Sigmoid colon (tissue), 7 donors: Measurements from ENCODE around the gene CAPN1. TPM values are rescaled to one million over a fixed set of nuclear protein-coding genes. Genes with fewer than 3 reads are reported as not detected.
A peak's percentile ranks its signal among the peaks of the same experiment; 100 is the strongest.

Experiments
- DNase-seq: peaks from one replicate; pipeline ENCODE4 v3.0.0-alpha.2; 2019
- H3K27ac ChIP-seq, 4 donors: fragments of 200-600 bp; sonication (generic); one replicate each; pipeline ENCODE4 v1.5.1; 2016 to 2019; ENCODE audit warnings: mild to moderate bottlenecking in 1 of 4
- H3K27me3 ChIP-seq, 3 donors: fragments of 200-600 bp; sonication (generic); one replicate each; pipeline ENCODE4 v1.5.1; 2019; ENCODE audit warnings: mild to moderate bottlenecking in 1 of 3
- H3K36me3 ChIP-seq, 4 donors: fragments of 200-600 bp; sonication (generic); one replicate each; pipeline ENCODE4 v1.5.1; 2016 to 2019
- H3K4me1 ChIP-seq, 4 donors: fragments of 200-600 bp; sonication (generic); one replicate each; pipeline ENCODE4 v1.5.1; 2017 to 2019
- H3K4me3 ChIP-seq, 4 donors: fragments of 200-600 bp; sonication (generic); one replicate each; pipeline ENCODE4 v1.5.1; 2017 to 2019; ENCODE audit warnings: mild to moderate bottlenecking in 2 of 4, moderate library complexity in 1 of 4
- H3K9me3 ChIP-seq, 4 donors: fragments of 200-600 bp in 3 of 4; sonication (generic) in 3 of 4; one replicate each; pipeline versions ENCODE4 v1.5.1 to v1.6.1; 2013 to 2019
- EP300 ChIP-seq, 4 donors: sonication (generic); formaldehyde crosslinking; IDR thresholded peaks; one replicate each; pipeline ENCODE4 v1.6.1; 2017; ENCODE audit warnings: antibody characterized with exemption in 4 of 4
- POLR2A ChIP-seq, 2 donors: fragments of 450-650 bp; IDR thresholded peaks; one replicate each; pipeline ENCODE4 v1.6.1; 2016; ENCODE audit warnings: antibody characterized with exemption in 2 of 2, mild to moderate bottlenecking in 2 of 2, moderate library complexity in 2 of 2
- POLR2AphosphoS5 ChIP-seq, 4 donors: sonication (generic); formaldehyde crosslinking; IDR thresholded peaks; one replicate each; pipeline ENCODE4 v1.6.1; 2017; ENCODE audit warnings: antibody characterized with exemption in 4 of 4
- WGBS, 2 donors: extraction: QIAGEN DNeasy Blood & Tissue Kit; methylation state at CpG; one replicate each; pipeline ENCODE4 v1.1.7; 2013; 5-methylcytosine and 5-hydroxymethylcytosine counted together
- intact Hi-C: fragments of 100-400 bp; cut with DNase I; formaldehyde crosslinking; loops from one replicate; pipeline ENCODE4 v1.15.1; 2023
- polyA plus RNA-seq, 3 donors: library from polyadenylated mRNA; stranded (reverse); fragments of 200-250 nt; gene quantifications; one replicate each; pipeline ENCODE4 v1.2.3, GENCODE V29; 2013
- total RNA-seq, 4 donors: library from RNA; depleted of rRNA; stranded (reverse); fragments of >200 nt; gene quantifications; one replicate each; pipeline ENCODE4 v1.1.0, GENCODE V29; 2016
- TF ChIP-seq, protein P1 (sequence below), 4 experiments: fragments of 450-650 bp in 3 of 4; fragments of 200-600 bp in 1 of 4; IDR thresholded peaks; one replicate each; pipeline ENCODE4 v1.5.1; 2016 to 2019; ENCODE audit warnings: antibody characterized with exemption in 4 of 4, mild to moderate bottlenecking in 3 of 4, moderate library complexity in 2 of 4
- donor health status: healthy with polysubstance abuse.
- donor health status: Bipolar disorder and iron deficiency.
- donor health status: healthy.

CAPN1 gene
- total and polyA plus RNA-seq, 7 donors = 84.5 to 245 (median 156) TPM

DNA sequence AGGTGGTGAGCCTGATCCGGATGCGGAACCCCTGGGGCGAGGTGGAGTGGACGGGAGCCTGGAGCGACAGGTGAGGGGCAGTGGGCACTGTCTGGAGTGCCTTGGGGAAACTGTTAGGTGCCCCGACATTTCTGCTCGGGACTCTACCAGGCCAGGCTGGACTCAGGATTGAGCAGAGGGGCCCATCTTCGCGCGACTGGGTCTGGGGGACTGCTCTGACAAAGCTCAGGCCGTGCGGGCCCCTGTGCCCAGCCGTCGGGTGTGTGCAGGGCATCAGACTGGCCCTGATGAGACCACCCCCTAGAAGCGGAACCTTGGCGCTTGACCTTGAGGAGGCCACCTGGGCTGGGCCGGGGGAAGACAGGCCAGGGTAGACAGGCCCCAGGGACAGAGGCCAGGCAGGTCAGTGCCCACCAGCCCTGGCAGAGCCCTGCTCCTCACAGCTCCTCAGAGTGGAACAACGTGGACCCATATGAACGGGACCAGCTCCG, 6.3 kb downstream of the CAPN1 start:
- H3K27me3 ChIP-seq = no peaks in the 10 kb centered on the region
- H3K36me3 ChIP-seq = peaks cover 6 to 87% (median 49%) of the 10 kb centered on the region in 4 donors
- no peak overlapping the region for H3K4me3 ChIP-seq
- intact Hi-C loops = no loop called here
- no peak for TF ChIP-seq EP300 (IDR thresholded peaks at IDR 0.05)
- no peak for TF ChIP-seq POLR2AphosphoS5 (IDR thresholded peaks at IDR 0.05)
- TF ChIP-seq, protein P1, sequence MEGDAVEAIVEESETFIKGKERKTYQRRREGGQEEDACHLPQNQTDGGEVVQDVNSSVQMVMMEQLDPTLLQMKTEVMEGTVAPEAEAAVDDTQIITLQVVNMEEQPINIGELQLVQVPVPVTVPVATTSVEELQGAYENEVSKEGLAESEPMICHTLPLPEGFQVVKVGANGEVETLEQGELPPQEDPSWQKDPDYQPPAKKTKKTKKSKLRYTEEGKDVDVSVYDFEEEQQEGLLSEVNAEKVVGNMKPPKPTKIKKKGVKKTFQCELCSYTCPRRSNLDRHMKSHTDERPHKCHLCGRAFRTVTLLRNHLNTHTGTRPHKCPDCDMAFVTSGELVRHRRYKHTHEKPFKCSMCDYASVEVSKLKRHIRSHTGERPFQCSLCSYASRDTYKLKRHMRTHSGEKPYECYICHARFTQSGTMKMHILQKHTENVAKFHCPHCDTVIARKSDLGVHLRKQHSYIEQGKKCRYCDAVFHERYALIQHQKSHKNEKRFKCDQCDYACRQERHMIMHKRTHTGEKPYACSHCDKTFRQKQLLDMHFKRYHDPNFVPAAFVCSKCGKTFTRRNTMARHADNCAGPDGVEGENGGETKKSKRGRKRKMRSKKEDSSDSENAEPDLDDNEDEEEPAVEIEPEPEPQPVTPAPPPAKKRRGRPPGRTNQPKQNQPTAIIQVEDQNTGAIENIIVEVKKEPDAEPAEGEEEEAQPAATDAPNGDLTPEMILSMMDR (IDR thresholded peaks at IDR 0.05) = no peak
- no peak for TF ChIP-seq POLR2A (IDR thresholded peaks at IDR 0.05)
- 95 to 96% methylated on average over 20 of the region's 20 CpGs for WGBS, 2 donors
- H3K27ac ChIP-seq = no peak overlapping the region
- DNase-seq = peak; percentile 58
- H3K4me1 ChIP-seq = peaks cover 0 to 11% (median 8%) of the 10 kb centered on the region in 4 donors
- no peaks in the 10 kb centered on the region for H3K9me3 ChIP-seq

DNA sequence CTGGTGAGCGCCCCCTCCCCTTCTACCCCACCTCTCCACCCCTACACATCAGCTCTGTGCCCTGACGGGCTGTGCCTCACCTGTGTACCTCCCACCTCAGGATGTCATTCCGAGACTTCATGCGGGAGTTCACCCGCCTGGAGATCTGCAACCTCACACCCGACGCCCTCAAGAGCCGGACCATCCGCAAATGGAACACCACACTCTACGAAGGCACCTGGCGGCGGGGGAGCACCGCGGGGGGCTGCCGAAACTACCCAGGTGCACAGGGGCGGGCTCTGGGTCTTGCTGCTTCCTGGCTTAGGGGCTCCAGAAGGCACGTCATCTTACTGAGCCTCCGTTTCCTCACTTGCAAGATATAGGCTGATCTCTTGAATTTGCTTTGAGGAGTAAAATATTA, 6.8 kb downstream of the CAPN1 start:
- WGBS, 2 donors = 96% methylated on average over 18 of the region's 18 CpGs
- no peak overlapping the region for H3K27ac ChIP-seq
- DNase-seq = peak; percentile 49
- H3K9me3 ChIP-seq = no peaks in the 10 kb centered on the region
- peaks cover 0 to 6% (median 3%) of the 10 kb centered on the region in 4 donors for H3K4me1 ChIP-seq
- TF ChIP-seq, protein P1 (IDR thresholded peaks at IDR 0.05) = no peak
- no peak for TF ChIP-seq EP300 (IDR thresholded peaks at IDR 0.05)
- TF ChIP-seq POLR2AphosphoS5 (IDR thresholded peaks at IDR 0.05) = no peak
- no peak for TF ChIP-seq POLR2A (IDR thresholded peaks at IDR 0.05)
- intact Hi-C loops = no loop called here
- no peak overlapping the region for H3K4me3 ChIP-seq
- peaks cover 6 to 91% (median 49%) of the 10 kb centered on the region in 4 donors for H3K36me3 ChIP-seq
- H3K27me3 ChIP-seq = no peaks in the 10 kb centered on the region

DNA sequence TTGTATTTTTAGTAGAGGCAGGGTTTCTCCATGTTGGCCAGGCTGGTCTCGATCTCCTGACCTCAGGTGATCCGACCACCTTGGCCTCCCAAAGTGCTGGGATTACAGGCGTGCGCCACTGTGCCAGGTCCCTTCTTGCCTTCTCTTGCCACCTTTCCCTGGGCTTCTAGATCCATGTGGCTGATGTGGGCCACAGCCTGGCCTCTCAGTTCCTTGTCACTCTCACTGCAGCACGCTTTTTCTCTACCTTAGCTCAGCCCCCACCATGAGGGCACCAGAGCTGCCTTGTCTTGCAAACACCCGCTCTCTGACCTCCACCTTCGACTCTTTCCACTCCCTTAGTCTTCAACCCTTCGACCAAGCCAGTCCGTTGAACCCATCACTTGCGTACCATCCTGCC, 7.5 kb downstream of the CAPN1 start:
- H3K27me3 ChIP-seq = no peaks in the 10 kb centered on the region
- H3K4me3 ChIP-seq = no peak overlapping the region
- peak; percentile 43 for DNase-seq
- H3K4me1 ChIP-seq = peaks cover 0 to 2% (median 0%) of the 10 kb centered on the region in 4 donors
- peaks cover 6 to 98% (median 49%) of the 10 kb centered on the region in 4 donors for H3K36me3 ChIP-seq
- WGBS, 2 donors = 85 to 88% methylated on average over 10 of the region's 10 CpGs
- intact Hi-C loops = no loop called here
- TF ChIP-seq POLR2A (IDR thresholded peaks at IDR 0.05) = no peak
- TF ChIP-seq POLR2AphosphoS5 (IDR thresholded peaks at IDR 0.05) = no peak
- TF ChIP-seq, protein P1 (IDR thresholded peaks at IDR 0.05) = no peak
- no peak for TF ChIP-seq EP300 (IDR thresholded peaks at IDR 0.05)
- H3K9me3 ChIP-seq = no peaks in the 10 kb centered on the region
- H3K27ac ChIP-seq = no peak overlapping the region

GRCh38 chr11:65194564-65194963, 12.8 kb downstream of the CAPN1 start:
- no peak overlapping the region for H3K27ac ChIP-seq
- H3K36me3 ChIP-seq = peaks cover 0 to 88% (median 18%) of the 10 kb centered on the region in 4 donors
- DNase-seq = no peak
- H3K4me1 ChIP-seq = no peaks in the 10 kb centered on the region
- H3K4me3 ChIP-seq = no peak overlapping the region
- TF ChIP-seq POLR2A (IDR thresholded peaks at IDR 0.05) (no peak), POLR2AphosphoS5 (IDR thresholded peaks at IDR 0.05) (no peak), EP300 (IDR thresholded peaks at IDR 0.05) (no peak)
- TF ChIP-seq, protein P1 (IDR thresholded peaks at IDR 0.05) = no peak
- 95 to 98% methylated on average over 2 of the region's 2 CpGs for WGBS, 2 donors
- no peaks in the 10 kb centered on the region for H3K9me3 ChIP-seq
- H3K27me3 ChIP-seq = no peaks in the 10 kb centered on the region
- intact Hi-C loops = no loop called here

DNA sequence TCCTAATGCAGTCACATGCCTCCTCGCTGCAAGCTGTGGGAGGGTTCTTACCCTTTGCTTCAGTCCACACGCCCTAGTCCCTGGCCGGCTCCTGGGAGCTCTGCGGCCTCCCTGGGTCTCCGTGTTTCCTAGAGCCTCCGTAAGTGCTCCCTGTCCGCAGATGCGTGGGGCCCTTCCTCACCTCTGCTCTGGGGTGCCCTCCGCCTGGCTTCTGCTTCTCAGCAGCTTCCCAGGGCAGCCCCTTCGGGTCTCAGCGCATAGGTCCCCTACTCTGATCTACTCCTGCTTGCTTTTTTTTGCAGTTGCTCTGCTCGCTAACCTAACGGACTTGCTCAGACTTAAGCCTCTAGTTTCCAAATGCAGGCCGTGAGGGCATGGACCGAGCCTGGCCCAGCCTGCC, 22.4 kb downstream of the CAPN1 start:
- H3K36me3 ChIP-seq = peaks cover 27 to 89% (median 49%) of the 10 kb centered on the region in 4 donors
- no peaks in the 10 kb centered on the region for H3K27me3 ChIP-seq
- intact Hi-C loops = loop anchor here (10.0 kb wide), 1 partner anchor 51 kb away; no protein-coding TSS in a partner anchor
- no peak overlapping the region for H3K27ac ChIP-seq
- no peaks in the 10 kb centered on the region for H3K9me3 ChIP-seq
- 96% methylated on average over 15 of the region's 15 CpGs for WGBS, 2 donors
- H3K4me1 ChIP-seq = no peaks in the 10 kb centered on the region
- DNase-seq = peak; percentile 48
- no peak for TF ChIP-seq EP300 (IDR thresholded peaks at IDR 0.05)
- TF ChIP-seq, protein P1 (IDR thresholded peaks at IDR 0.05) = no peak
- no peak for TF ChIP-seq POLR2A (IDR thresholded peaks at IDR 0.05)
- no peak overlapping the region for H3K4me3 ChIP-seq
